ENCODE measurements around the gene FSTL5. TPM values are rescaled to one million over a fixed set of nuclear protein-coding genes. Genes with fewer than 3 reads are reported as not detected.

The FSTL5 gene
- total and polyA plus RNA-seq, 2 experiments from 2014 or later = 0.06 to 0.49 TPM

- no peak for DNase-seq (ENCODE audit: low spot score)
- Histone ChIP-seq H3K4me2 (no peak overlapping the region), H3K36me3 (ENCODE audit: insufficient read depth) (no peaks in the 10 kb centered on the region), H2AFZ (no peak overlapping the region), H3K27me3 (ENCODE audit: insufficient read depth) (no peaks in the 10 kb centered on the region), H4K20me1 (replicated peaks; ENCODE audit: insufficient read depth) (no peaks in the 10 kb centered on the region), H3K79me2 (replicated peaks; ENCODE audit: insufficient read depth) (no peaks in the 10 kb centered on the region), H3K4me1 (ENCODE audit: insufficient read depth) (no peaks in the 10 kb centered on the region), H3F3A (replicated peaks; ENCODE audit: low read depth) (no peaks in the 10 kb centered on the region), H3K27ac (ENCODE audit: low read depth) (no peak overlapping the region), H3K9me2 (ENCODE audit: insufficient read depth) (no peaks in the 10 kb centered on the region), H3K4me3 (no peak overlapping the region)
- no peaks in the 10 kb centered on the region for H3K27me3 Mint-ChIP-seq (ENCODE audit: insufficient read depth, low read depth, poor library complexity)
- H3K4me1 Mint-ChIP-seq = no peaks in the 10 kb centered on the region
- H3K4me3 Mint-ChIP-seq = no peak overlapping the region
- no peak overlapping the region for H3K27ac Mint-ChIP-seq
- no peaks in the 10 kb centered on the region for H3K36me3 Mint-ChIP-seq (ENCODE audit: low read depth)
- no peak for ATAC-seq
- no peaks in the 10 kb centered on the region for H3K9me3 Mint-ChIP-seq
- TF ChIP-seq POLR2AphosphoS5 (IDR thresholded peaks at IDR 0.05; ENCODE audit: low read depth) (no peak), ZNF331 (CRISPR knock-in tag; IDR thresholded peaks at IDR 0.05; ENCODE audit: low read depth) (no peak), STAT1 (IDR thresholded peaks at IDR 0.05; ENCODE audit: unreplicated experiment) (no peak), CREB1 (CRISPR knock-in tag; IDR thresholded peaks at IDR 0.05; ENCODE audit: low read depth) (no peak), EZH2phosphoT487 (IDR thresholded peaks at IDR 0.05; ENCODE audit: unreplicated experiment) (no peak), ZNF114 (CRISPR knock-in tag; IDR thresholded peaks at IDR 0.05) (no peak), NANOG (IDR thresholded peaks at IDR 0.05; ENCODE audit: borderline replicate concordance) (no peak), JUNB (IDR thresholded peaks at IDR 0.05; ENCODE audit: unreplicated experiment) (no peak), EZH2 (IDR thresholded peaks at IDR 0.05; ENCODE audit: low read depth, unreplicated experiment) (no peak)
- TF ChIP-seq, protein P1, sequence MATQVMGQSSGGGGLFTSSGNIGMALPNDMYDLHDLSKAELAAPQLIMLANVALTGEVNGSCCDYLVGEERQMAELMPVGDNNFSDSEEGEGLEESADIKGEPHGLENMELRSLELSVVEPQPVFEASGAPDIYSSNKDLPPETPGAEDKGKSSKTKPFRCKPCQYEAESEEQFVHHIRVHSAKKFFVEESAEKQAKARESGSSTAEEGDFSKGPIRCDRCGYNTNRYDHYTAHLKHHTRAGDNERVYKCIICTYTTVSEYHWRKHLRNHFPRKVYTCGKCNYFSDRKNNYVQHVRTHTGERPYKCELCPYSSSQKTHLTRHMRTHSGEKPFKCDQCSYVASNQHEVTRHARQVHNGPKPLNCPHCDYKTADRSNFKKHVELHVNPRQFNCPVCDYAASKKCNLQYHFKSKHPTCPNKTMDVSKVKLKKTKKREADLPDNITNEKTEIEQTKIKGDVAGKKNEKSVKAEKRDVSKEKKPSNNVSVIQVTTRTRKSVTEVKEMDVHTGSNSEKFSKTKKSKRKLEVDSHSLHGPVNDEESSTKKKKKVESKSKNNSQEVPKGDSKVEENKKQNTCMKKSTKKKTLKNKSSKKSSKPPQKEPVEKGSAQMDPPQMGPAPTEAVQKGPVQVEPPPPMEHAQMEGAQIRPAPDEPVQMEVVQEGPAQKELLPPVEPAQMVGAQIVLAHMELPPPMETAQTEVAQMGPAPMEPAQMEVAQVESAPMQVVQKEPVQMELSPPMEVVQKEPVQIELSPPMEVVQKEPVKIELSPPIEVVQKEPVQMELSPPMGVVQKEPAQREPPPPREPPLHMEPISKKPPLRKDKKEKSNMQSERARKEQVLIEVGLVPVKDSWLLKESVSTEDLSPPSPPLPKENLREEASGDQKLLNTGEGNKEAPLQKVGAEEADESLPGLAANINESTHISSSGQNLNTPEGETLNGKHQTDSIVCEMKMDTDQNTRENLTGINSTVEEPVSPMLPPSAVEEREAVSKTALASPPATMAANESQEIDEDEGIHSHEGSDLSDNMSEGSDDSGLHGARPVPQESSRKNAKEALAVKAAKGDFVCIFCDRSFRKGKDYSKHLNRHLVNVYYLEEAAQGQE (IDR thresholded peaks at IDR 0.05; ENCODE audit: unreplicated experiment) = no peak
- TF ChIP-seq, protein P2, sequence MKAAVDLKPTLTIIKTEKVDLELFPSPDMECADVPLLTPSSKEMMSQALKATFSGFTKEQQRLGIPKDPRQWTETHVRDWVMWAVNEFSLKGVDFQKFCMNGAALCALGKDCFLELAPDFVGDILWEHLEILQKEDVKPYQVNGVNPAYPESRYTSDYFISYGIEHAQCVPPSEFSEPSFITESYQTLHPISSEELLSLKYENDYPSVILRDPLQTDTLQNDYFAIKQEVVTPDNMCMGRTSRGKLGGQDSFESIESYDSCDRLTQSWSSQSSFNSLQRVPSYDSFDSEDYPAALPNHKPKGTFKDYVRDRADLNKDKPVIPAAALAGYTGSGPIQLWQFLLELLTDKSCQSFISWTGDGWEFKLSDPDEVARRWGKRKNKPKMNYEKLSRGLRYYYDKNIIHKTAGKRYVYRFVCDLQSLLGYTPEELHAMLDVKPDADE (IDR thresholded peaks at IDR 0.05) = no peak
- TF ChIP-seq, protein P3, sequence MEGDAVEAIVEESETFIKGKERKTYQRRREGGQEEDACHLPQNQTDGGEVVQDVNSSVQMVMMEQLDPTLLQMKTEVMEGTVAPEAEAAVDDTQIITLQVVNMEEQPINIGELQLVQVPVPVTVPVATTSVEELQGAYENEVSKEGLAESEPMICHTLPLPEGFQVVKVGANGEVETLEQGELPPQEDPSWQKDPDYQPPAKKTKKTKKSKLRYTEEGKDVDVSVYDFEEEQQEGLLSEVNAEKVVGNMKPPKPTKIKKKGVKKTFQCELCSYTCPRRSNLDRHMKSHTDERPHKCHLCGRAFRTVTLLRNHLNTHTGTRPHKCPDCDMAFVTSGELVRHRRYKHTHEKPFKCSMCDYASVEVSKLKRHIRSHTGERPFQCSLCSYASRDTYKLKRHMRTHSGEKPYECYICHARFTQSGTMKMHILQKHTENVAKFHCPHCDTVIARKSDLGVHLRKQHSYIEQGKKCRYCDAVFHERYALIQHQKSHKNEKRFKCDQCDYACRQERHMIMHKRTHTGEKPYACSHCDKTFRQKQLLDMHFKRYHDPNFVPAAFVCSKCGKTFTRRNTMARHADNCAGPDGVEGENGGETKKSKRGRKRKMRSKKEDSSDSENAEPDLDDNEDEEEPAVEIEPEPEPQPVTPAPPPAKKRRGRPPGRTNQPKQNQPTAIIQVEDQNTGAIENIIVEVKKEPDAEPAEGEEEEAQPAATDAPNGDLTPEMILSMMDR (conservative IDR thresholded peaks at IDR 0.05; ENCODE audit: low read depth in 2 of 2) = no peak
- TF ChIP-seq, protein P4, sequence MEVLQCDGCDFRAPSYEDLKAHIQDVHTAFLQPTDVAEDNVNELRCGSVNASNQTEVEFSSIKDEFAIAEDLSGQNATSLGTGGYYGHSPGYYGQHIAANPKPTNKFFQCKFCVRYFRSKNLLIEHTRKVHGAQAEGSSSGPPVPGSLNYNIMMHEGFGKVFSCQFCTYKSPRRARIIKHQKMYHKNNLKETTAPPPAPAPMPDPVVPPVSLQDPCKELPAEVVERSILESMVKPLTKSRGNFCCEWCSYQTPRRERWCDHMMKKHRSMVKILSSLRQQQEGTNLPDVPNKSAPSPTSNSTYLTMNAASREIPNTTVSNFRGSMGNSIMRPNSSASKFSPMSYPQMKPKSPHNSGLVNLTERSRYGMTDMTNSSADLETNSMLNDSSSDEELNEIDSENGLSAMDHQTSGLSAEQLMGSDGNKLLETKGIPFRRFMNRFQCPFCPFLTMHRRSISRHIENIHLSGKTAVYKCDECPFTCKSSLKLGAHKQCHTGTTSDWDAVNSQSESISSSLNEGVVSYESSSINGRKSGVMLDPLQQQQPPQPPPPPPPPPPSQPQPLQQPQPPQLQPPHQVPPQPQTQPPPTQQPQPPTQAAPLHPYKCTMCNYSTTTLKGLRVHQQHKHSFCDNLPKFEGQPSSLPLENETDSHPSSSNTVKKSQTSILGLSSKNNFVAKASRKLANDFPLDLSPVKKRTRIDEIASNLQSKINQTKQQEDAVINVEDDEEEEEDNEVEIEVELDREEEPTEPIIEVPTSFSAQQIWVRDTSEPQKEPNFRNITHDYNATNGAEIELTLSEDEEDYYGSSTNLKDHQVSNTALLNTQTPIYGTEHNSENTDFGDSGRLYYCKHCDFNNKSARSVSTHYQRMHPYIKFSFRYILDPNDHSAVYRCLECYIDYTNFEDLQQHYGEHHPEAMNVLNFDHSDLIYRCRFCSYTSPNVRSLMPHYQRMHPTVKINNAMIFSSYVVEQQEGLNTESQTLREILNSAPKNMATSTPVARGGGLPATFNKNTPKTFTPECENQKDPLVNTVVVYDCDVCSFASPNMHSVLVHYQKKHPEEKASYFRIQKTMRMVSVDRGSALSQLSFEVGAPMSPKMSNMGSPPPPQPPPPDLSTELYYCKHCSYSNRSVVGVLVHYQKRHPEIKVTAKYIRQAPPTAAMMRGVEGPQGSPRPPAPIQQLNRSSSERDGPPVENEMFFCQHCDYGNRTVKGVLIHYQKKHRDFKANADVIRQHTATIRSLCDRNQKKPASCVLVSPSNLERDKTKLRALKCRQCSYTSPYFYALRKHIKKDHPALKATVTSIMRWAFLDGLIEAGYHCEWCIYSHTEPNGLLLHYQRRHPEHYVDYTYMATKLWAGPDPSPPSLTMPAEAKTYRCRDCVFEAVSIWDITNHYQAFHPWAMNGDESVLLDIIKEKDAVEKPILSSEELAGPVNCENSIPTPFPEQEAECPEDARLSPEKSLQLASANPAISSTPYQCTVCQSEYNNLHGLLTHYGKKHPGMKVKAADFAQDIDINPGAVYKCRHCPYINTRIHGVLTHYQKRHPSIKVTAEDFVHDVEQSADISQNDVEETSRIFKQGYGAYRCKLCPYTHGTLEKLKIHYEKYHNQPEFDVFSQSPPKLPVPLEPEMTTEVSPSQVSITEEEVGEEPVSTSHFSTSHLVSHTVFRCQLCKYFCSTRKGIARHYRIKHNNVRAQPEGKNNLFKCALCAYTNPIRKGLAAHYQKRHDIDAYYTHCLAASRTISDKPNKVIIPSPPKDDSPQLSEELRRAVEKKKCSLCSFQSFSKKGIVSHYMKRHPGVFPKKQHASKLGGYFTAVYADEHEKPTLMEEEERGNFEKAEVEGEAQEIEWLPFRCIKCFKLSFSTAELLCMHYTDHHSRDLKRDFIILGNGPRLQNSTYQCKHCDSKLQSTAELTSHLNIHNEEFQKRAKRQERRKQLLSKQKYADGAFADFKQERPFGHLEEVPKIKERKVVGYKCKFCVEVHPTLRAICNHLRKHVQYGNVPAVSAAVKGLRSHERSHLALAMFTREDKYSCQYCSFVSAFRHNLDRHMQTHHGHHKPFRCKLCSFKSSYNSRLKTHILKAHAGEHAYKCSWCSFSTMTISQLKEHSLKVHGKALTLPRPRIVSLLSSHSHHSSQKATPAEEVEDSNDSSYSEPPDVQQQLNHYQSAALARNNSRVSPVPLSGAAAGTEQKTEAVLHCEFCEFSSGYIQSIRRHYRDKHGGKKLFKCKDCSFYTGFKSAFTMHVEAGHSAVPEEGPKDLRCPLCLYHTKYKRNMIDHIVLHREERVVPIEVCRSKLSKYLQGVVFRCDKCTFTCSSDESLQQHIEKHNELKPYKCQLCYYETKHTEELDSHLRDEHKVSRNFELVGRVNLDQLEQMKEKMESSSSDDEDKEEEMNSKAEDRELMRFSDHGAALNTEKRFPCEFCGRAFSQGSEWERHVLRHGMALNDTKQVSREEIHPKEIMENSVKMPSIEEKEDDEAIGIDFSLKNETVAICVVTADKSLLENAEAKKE (CRISPR knock-in tag; IDR thresholded peaks at IDR 0.05) = no peak
These were observed 508.7 kb downstream of the FSTL5 start for GRCh38 chr4:161655148-161655547.
